Natural killer cell (primary cell): ENCODE results near the gene DLG3. TPM values are rescaled to one million over a fixed set of nuclear protein-coding genes. Genes with fewer than 3 reads are reported as not detected.
"Not testable (repeated sequence)": the region's sequence is repeated elsewhere in the genome, so short reads cannot be mapped to it uniquely, and the experiment has no call there.

Source experiments
- ATAC-seq, 3 donors: fragments of 150-1000 bp in 2 of 3; fragments of 200-7000 bp in 1 of 3; cut with Tn5 transposase; 1 replicate in 1 of 3; 2 replicates in 2 of 3; pipeline ENCODE4 v1.10.0; 2021; ENCODE audit warnings: mild to moderate bottlenecking in 2 of 3, moderate library complexity in 2 of 3
- DNase-seq, 2 donors: peaks; one replicate each; pipeline versions ENCODE4 v3.0.0 to v3.0.0-alpha.2; 2013 to 2021; ENCODE audit warnings: mixed read lengths in 1 of 2
- H3K27ac ChIP-seq: one replicate; pipeline ENCODE4 v1.5.1; 2013; ENCODE audit warnings: mild to moderate bottlenecking, low read length
- H3K27me3 ChIP-seq: one replicate; pipeline ENCODE4 v1.6.1; 2013; ENCODE audit warnings: low read length; ENCODE audit not compliant: control insufficient read depth, insufficient read depth
- H3K36me3 ChIP-seq: one replicate; pipeline ENCODE4 v1.6.1; 2013; ENCODE audit warnings: low read length; ENCODE audit not compliant: control insufficient read depth, insufficient read depth
- H3K4me1 ChIP-seq: one replicate; pipeline ENCODE4 v1.6.1; 2013; ENCODE audit warnings: low read length; ENCODE audit not compliant: control insufficient read depth, insufficient read depth
- H3K4me3 ChIP-seq: one replicate; pipeline ENCODE4 v1.5.1; 2013; ENCODE audit warnings: low read length
- H3K9me3 ChIP-seq: one replicate; pipeline ENCODE4 v1.6.1; 2013; ENCODE audit warnings: low read length; ENCODE audit not compliant: control insufficient read depth, insufficient read depth
- H3K27ac Mint-ChIP-seq, 2 donors: one replicate each; pipeline ENCODE4 v1.8.0; 2022; ENCODE audit warnings: mild to moderate bottlenecking in 2 of 2, mixed read lengths in 2 of 2, moderate library complexity in 1 of 2
- H3K27me3 Mint-ChIP-seq, 2 donors: one replicate each; pipeline ENCODE4 v1.8.0; 2022; ENCODE audit warnings: low read depth in 2 of 2, mixed read lengths in 2 of 2
- H3K36me3 Mint-ChIP-seq: one replicate; pipeline ENCODE4 v1.8.0; 2022; ENCODE audit warnings: mixed read lengths
- H3K4me1 Mint-ChIP-seq, 2 donors: one replicate each; pipeline ENCODE4 v1.8.0; 2022; ENCODE audit warnings: mixed read lengths in 2 of 2
- H3K4me3 Mint-ChIP-seq: one replicate; pipeline ENCODE4 v1.8.0; 2022; ENCODE audit warnings: mild to moderate bottlenecking, moderate library complexity, mixed read lengths
- H3K9me3 Mint-ChIP-seq, 2 donors: one replicate each; pipeline ENCODE4 v1.8.0; 2022; ENCODE audit warnings: mixed read lengths in 2 of 2
- WGBS: methylation state at CpG from one replicate; pipeline ENCODE4 v1.1.7; 2013; ENCODE audit warnings: missing lambda C conversion rate; ENCODE audit not compliant: insufficient coverage; 5-methylcytosine and 5-hydroxymethylcytosine counted together
- intact Hi-C: fragments of 100-400 bp; cut with micrococcal nuclease; formaldehyde crosslinking; loops from one replicate; pipeline ENCODE4 v1.14.2; 2022
- total RNA-seq, 4 donors: library from RNA; stranded (reverse); fragments of 120-200 nt in 1 of 4; gene quantifications; one replicate each; pipeline versions ENCODE4 v1.2.3 to v1.2.4, GENCODE V29; 2013 to 2022
- TF ChIP-seq, protein P1 (sequence below): fragments of 200-600 bp; IDR thresholded peaks from one replicate; pipeline ENCODE4 v1.8.0; 2022; ENCODE audit warnings: antibody characterized with exemption

The DLG3 gene
- total RNA-seq = 10 to 100 TPM; 13.6 to 17.6 (median 15.9) TPM
- total RNA-seq (2013) = 13.9 TPM

- 9% methylated on average over 20 of the region's 21 CpGs for WGBS
- no peaks in the 10 kb centered on the region for H3K9me3 Mint-ChIP-seq
- peaks cover 27 to 34% of the 10 kb centered on the region in 2 donors for H3K27me3 Mint-ChIP-seq
- Histone ChIP-seq H3K36me3 (no peaks in the 10 kb centered on the region), H3K4me3 (no peak within 1 kb of the TSS), H3K27ac (no peak within 1 kb of the TSS), H3K9me3 (no peaks in the 10 kb centered on the region), H3K4me1 (peaks cover 12% of the 10 kb centered on the region), H3K27me3 (peaks cover 12% of the 10 kb centered on the region)
- H3K4me3 Mint-ChIP-seq = peak within 1 kb of the TSS; percentile 5
- intact Hi-C loops = no loop called here
- DNase-seq (peak in 1 of 2 donors; percentile 36), ATAC-seq (peak in 2 of 3 donors; percentile 14 to 50)
- H3K4me1 Mint-ChIP-seq = peaks cover under 1 to 5% of the 10 kb centered on the region in 2 donors
- no peaks in the 10 kb centered on the region for H3K36me3 Mint-ChIP-seq
- no peak within 1 kb of the TSS for H3K27ac Mint-ChIP-seq
- TF ChIP-seq, protein P1, sequence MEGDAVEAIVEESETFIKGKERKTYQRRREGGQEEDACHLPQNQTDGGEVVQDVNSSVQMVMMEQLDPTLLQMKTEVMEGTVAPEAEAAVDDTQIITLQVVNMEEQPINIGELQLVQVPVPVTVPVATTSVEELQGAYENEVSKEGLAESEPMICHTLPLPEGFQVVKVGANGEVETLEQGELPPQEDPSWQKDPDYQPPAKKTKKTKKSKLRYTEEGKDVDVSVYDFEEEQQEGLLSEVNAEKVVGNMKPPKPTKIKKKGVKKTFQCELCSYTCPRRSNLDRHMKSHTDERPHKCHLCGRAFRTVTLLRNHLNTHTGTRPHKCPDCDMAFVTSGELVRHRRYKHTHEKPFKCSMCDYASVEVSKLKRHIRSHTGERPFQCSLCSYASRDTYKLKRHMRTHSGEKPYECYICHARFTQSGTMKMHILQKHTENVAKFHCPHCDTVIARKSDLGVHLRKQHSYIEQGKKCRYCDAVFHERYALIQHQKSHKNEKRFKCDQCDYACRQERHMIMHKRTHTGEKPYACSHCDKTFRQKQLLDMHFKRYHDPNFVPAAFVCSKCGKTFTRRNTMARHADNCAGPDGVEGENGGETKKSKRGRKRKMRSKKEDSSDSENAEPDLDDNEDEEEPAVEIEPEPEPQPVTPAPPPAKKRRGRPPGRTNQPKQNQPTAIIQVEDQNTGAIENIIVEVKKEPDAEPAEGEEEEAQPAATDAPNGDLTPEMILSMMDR = no peak
Observed at GRCh38 chrX:70444326-70444945, at the start of gene DLG3. Gene DLG3, plus strand, starts transcription at chrX:70444835. Its CDS starts 367 bp downstream, at chrX:70445202.

DNA sequence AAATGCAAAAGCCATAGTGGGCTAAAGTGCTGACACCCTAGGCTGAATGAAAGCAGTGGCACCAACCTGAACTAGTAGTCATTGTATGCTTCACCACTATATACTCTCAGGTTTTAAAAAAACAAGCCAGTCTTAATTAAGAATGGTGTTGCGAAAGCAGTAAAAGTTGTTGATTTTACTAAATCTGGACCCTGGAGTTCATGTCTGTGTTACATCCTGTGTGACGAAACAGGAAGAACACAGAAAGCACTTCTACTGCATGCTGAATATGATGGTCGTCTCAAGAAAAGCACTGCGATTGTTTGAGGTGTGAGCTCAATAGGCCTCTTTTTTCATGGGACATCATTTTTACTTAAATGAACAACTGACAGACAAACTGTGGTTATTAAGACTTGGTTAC lies 45.7 kb upstream of the DLG3 start:
- Mint-ChIP-seq H3K4me1 (no peaks in the 10 kb centered on the region), H3K4me3 (no peak overlapping the region), H3K27ac (peak overlapping the region; percentile 84 to 89), H3K36me3 (no peaks in the 10 kb centered on the region), H3K27me3 (no peaks in the 10 kb centered on the region), H3K9me3 (no peaks in the 10 kb centered on the region)
- no peaks in the 10 kb centered on the region for H3K36me3 ChIP-seq
- H3K4me1 ChIP-seq = peaks cover 6% of the 10 kb centered on the region
- TF ChIP-seq, protein P1 = no peak
- H3K27ac ChIP-seq = peak overlapping the region; percentile 81
- WGBS = 25% methylated on average over 4 of the region's 4 CpGs
- DNase-seq (peak in 1 of 2 donors; percentile 76), ATAC-seq (peak; percentile 92 to 96 (median 96))
- H3K4me3 ChIP-seq = no peak overlapping the region
- no peaks in the 10 kb centered on the region for H3K27me3 ChIP-seq
- no peaks in the 10 kb centered on the region for H3K9me3 ChIP-seq
- intact Hi-C loops = no loop called here

DNA sequence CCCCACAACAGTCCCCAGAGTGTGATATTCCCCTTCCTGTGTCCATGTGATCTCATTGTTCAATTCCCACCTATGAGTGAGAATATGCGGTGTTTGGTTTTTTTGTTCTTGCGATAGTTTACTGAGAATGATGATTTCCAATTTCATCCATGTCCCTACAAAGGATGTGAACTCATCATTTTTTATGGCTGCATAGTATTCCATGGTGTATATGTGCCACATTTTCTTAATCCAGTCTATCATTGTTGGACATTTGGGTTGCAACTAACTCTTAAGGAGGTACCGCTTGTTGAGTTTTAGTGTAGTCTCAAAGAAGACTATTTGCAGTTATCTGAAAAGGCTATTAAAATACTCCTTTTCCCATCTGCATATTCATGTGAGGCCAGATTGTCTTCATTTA lies 44.5 kb upstream of the DLG3 start:
- intact Hi-C loops, H3K4me1 ChIP-seq, H3K9me3 Mint-ChIP-seq, DNase-seq, H3K27ac Mint-ChIP-seq, H3K4me3 ChIP-seq, H3K36me3 ChIP-seq, H3K4me3 Mint-ChIP-seq, H3K4me1 Mint-ChIP-seq, H3K27me3 Mint-ChIP-seq, H3K9me3 ChIP-seq, H3K36me3 Mint-ChIP-seq, H3K27ac ChIP-seq, H3K27me3 ChIP-seq, ATAC-seq: not testable (repeated sequence)
- WGBS = no CpG with 5 or more reads among the region's 3 CpGs

DNA sequence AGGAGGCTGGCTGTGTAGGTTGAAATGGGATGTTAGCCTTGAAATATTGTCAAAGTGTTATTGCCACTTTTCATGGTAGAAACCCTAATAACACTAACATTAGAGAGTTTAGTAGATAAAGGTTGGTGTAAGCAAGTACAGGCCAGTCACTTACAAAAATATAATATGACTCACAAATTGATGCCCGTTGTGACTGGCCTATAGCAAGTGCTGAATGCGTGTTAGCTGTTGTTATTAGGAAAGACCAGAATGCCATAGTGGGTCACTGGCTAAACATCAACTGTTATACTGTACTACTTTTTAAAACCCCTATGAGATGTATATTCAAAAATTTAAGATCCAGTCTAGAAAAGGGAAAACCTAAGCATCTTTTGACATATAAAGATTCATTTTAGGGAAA lies 41.9 kb upstream of the DLG3 start:
- H3K4me3 Mint-ChIP-seq = no peak overlapping the region
- Histone ChIP-seq H3K4me1 (peaks cover 6% of the 10 kb centered on the region), H3K27me3 (no peaks in the 10 kb centered on the region), H3K4me3 (no peak overlapping the region), H3K36me3 (no peaks in the 10 kb centered on the region), H3K9me3 (no peaks in the 10 kb centered on the region), H3K27ac (no peak overlapping the region)
- DNase-seq (no peak), ATAC-seq (no peak)
- H3K27me3 Mint-ChIP-seq = no peaks in the 10 kb centered on the region
- H3K36me3 Mint-ChIP-seq = no peaks in the 10 kb centered on the region
- intact Hi-C loops = no loop called here
- no CpG with 5 or more reads among the region's 2 CpGs for WGBS
- H3K4me1 Mint-ChIP-seq = no peaks in the 10 kb centered on the region
- TF ChIP-seq, protein P1 = no peak
- H3K9me3 Mint-ChIP-seq = no peaks in the 10 kb centered on the region
- no peak overlapping the region for H3K27ac Mint-ChIP-seq
